Spleen (tissue), 11 donors: ENCODE results near the gene SLIT3. TPM values are rescaled to one million over a fixed set of nuclear protein-coding genes. Genes with fewer than 3 reads are reported as not detected.

Experiments
- DNase-seq: peaks from one replicate; pipeline ENCODE4 v3.0.0-alpha.2; 2020
- H3K27ac ChIP-seq, 8 donors: fragments of 200-600 bp; sonication (generic) in 7 of 8; 1 replicate in 4 of 8; 2 replicates in 4 of 8; pipeline versions ENCODE4 v1.5.0 to v1.8.0; 2016 to 2021; ENCODE audit warnings: inconsistent platforms in 4 of 8, mild to moderate bottlenecking in 4 of 8, moderate library complexity in 1 of 8
- H3K27me3 ChIP-seq, 7 donors: fragments of 200-600 bp; sonication (generic) in 6 of 7; replicated peaks in 1 of 7; 1 replicate in 4 of 7; 2 replicates in 3 of 7; pipeline versions ENCODE4 v1.5.0 to v1.8.0; 2016 to 2021; ENCODE audit warnings: inconsistent platforms in 3 of 7, mild to moderate bottlenecking in 1 of 7
- H3K36me3 ChIP-seq, 6 donors: fragments of 200-600 bp; sonication (generic) in 5 of 6; 1 replicate in 4 of 6; 2 replicates in 2 of 6; pipeline versions ENCODE4 v1.5.0 to v1.8.0; 2016 to 2021; ENCODE audit warnings: inconsistent platforms in 2 of 6
- H3K4me1 ChIP-seq, 6 donors: fragments of 200-600 bp; sonication (generic) in 5 of 6; 1 replicate in 3 of 6; 2 replicates in 3 of 6; pipeline versions ENCODE4 v1.5.0 to v1.8.0; 2016 to 2021; ENCODE audit warnings: inconsistent platforms in 3 of 6
- H3K4me3 ChIP-seq, 8 donors: fragments of 200-600 bp; sonication (generic) in 7 of 8; 1 replicate in 4 of 8; 2 replicates in 4 of 8; pipeline versions ENCODE4 v1.5.0 to v1.8.0; 2016 to 2021; ENCODE audit warnings: inconsistent platforms in 4 of 8, mild to moderate bottlenecking in 4 of 8, moderate library complexity in 2 of 8
- H3K9me3 ChIP-seq, 8 donors: fragments of 200-600 bp; sonication (generic) in 7 of 8; 1 replicate in 4 of 8; 2 replicates in 4 of 8; pipeline versions ENCODE4 v1.5.0 to v1.8.0; 2016 to 2021; ENCODE audit warnings: inconsistent platforms in 4 of 8
- CTCF ChIP-seq, 11 experiments: fragments of 200-600 bp in 7 of 11; fragments of 450-650 bp in 4 of 11; sonication (generic) in 4 of 11; IDR thresholded peaks in 8 of 11; conservative IDR thresholded peaks in 3 of 11; 1 replicate in 7 of 11; 2 replicates in 4 of 11; pipeline versions ENCODE4 v1.4.0 to v1.8.0; 2016 to 2021; ENCODE audit warnings: antibody characterized with exemption in 11 of 11, inconsistent platforms in 4 of 11, mild to moderate bottlenecking in 1 of 11
- POLR2A ChIP-seq, 3 donors: fragments of 450-650 bp; IDR thresholded peaks; one replicate each; pipeline ENCODE4 v1.5.1; 2017; ENCODE audit warnings: antibody characterized with exemption in 3 of 3, mild to moderate bottlenecking in 1 of 3
- POLR2AphosphoS5 ChIP-seq, 3 donors: sonication (generic); formaldehyde crosslinking; IDR thresholded peaks; one replicate each; pipeline ENCODE4 v1.5.1; 2017; ENCODE audit warnings: antibody characterized with exemption in 3 of 3
- WGBS, 5 donors: extraction: QIAGEN DNeasy Blood & Tissue Kit in 3 of 5; methylation state at CpG; one replicate each; pipeline versions ENCODE4 v1.1.5 to v1.1.7; 2013 to 2018; 5-methylcytosine and 5-hydroxymethylcytosine counted together
- intact Hi-C: fragments of 100-400 bp; cut with DNase I; formaldehyde crosslinking; loops from one replicate; pipeline ENCODE4 v1.15.0; 2023; ENCODE audit warnings: low total_unique reads
- polyA plus RNA-seq, 3 donors: library from polyadenylated mRNA; stranded (reverse); fragments of 200-250 nt; gene quantifications; one replicate each; pipeline ENCODE4 v1.2.1, GENCODE V29; 2013
- total RNA-seq, 7 donors: library from RNA; depleted of rRNA in 3 of 7; stranded (reverse); fragments of >200 nt in 3 of 7; fragmentation: NEBNext Ultra II Directional in 4 of 7; extraction: Animal tissue kit (Norgen Biotek cat#: 25700) in 4 of 7; gene quantifications; one replicate each; pipeline versions ENCODE4 v1.1.0 to v1.2.1, GENCODE V29; 2016 to 2021
- donor health status: healthy with polysubstance abuse.
- donor health status: DM: no; HTN: no; CAD: no; lungs with moderate emphysema.
- donor health status: DM: no; HTN: no; CAD: no.
- donor health status: Bipolar disorder and iron deficiency.
- donor health status: healthy.
- donor health status: DM: no; HTN: no; CAD: no.
- donor health status: DM: yes; HTN: yes; CAD: no.

The SLIT3 gene
- total and polyA plus RNA-seq, 10 donors = 0.33 to 54.0 (median 13.2) TPM

- intact Hi-C loops = loop anchor here (5.0 to 10.0 kb wide), 2 partner anchors 623 to 905 kb away; partner anchors contain the start of genes SLIT3 and SPDL1
Observed at GRCh38 chr5:168679515-168679920, 621.4 kb downstream of the SLIT3 start.

GRCh38 chr5:168676501-168676900, 624.4 kb downstream of the SLIT3 start:
- DNase-seq = no peak
- Histone ChIP-seq H3K36me3 (no peaks in the 10 kb centered on the region), H3K27ac (no peak overlapping the region), H3K4me3 (no peak overlapping the region), H3K9me3 (no peaks in the 10 kb centered on the region), H3K4me1 (peaks cover 13 to 26% (median 23%) of the 10 kb centered on the region in 6 donors), H3K27me3 (no peaks in the 10 kb centered on the region)
- WGBS, 5 donors = 43 to 79% (median 73%) methylated on average over 3 to 4 of the region's 4 CpGs
- intact Hi-C loops = loop anchor here (5.0 to 10.0 kb wide), 2 partner anchors 626 to 908 kb away; partner anchors contain the start of genes SLIT3 and SPDL1
- no peak for TF ChIP-seq CTCF (IDR thresholded peaks at IDR 0.05 in 8 of 11, conservative IDR thresholded peaks at IDR 0.05 in 3 of 11)
- TF ChIP-seq POLR2A (IDR thresholded peaks at IDR 0.05) = no peak
- TF ChIP-seq POLR2AphosphoS5 (IDR thresholded peaks at IDR 0.05) = no peak

More at GRCh38 chr5:168679515-168679920, 621.4 kb downstream of the SLIT3 start:
- no peak overlapping the region for H3K4me3 ChIP-seq
- peak; percentile 79 for DNase-seq
- WGBS, 5 donors = 7 to 15% (median 14%) methylated on average over 8 to 9 of the region's 9 CpGs
- peaks cover 13 to 47% (median 32%) of the 10 kb centered on the region in 6 donors for H3K4me1 ChIP-seq
- no peaks in the 10 kb centered on the region for H3K9me3 ChIP-seq
- TF ChIP-seq CTCF (IDR thresholded peaks at IDR 0.05 in 8 of 11, conservative IDR thresholded peaks at IDR 0.05 in 3 of 11) (peak; percentile 39 to 89 (median 78)), POLR2A (IDR thresholded peaks at IDR 0.05) (no peak)
- no peaks in the 10 kb centered on the region for H3K27me3 ChIP-seq
- no peak overlapping the region for H3K27ac ChIP-seq
- no peaks in the 10 kb centered on the region for H3K36me3 ChIP-seq

- H3K4me1 ChIP-seq = peaks cover 8 to 21% (median 18%) of the 10 kb centered on the region in 6 donors
- 81 to 96% (median 83%) methylated on average over 2 of the region's 2 CpGs for WGBS, 5 donors
- no peak overlapping the region for H3K4me3 ChIP-seq
- H3K27ac ChIP-seq = no peak overlapping the region
- H3K36me3 ChIP-seq = peaks cover 0 to 4% (median 0%) of the 10 kb centered on the region in 6 donors
- H3K27me3 ChIP-seq = no peaks in the 10 kb centered on the region
- TF ChIP-seq CTCF (IDR thresholded peaks at IDR 0.05 in 8 of 11, conservative IDR thresholded peaks at IDR 0.05 in 3 of 11) (no peak), POLR2A (IDR thresholded peaks at IDR 0.05) (no peak), POLR2AphosphoS5 (IDR thresholded peaks at IDR 0.05) (no peak)
- intact Hi-C loops = loop anchor here (5.0 to 10.0 kb wide), 2 partner anchors 626 to 909 kb away; partner anchors contain the start of genes SLIT3 and SPDL1
- DNase-seq = peak; percentile 1
- no peaks in the 10 kb centered on the region for H3K9me3 ChIP-seq
Observed at GRCh38 chr5:168675883-168676408, 625.0 kb downstream of the SLIT3 start.

GRCh38 chr5:168674893-168675482, 626.0 kb downstream of the SLIT3 start:
- Histone ChIP-seq H3K9me3 (no peaks in the 10 kb centered on the region), H3K4me1 (peaks cover 2 to 11% (median 8%) of the 10 kb centered on the region in 6 donors), H3K27ac (no peak overlapping the region), H3K4me3 (no peak overlapping the region), H3K36me3 (peaks cover 0 to 8% (median 0%) of the 10 kb centered on the region in 6 donors), H3K27me3 (no peaks in the 10 kb centered on the region)
- no peak for TF ChIP-seq POLR2AphosphoS5 (IDR thresholded peaks at IDR 0.05)
- no peak for TF ChIP-seq CTCF (IDR thresholded peaks at IDR 0.05 in 8 of 11, conservative IDR thresholded peaks at IDR 0.05 in 3 of 11)
- TF ChIP-seq POLR2A (IDR thresholded peaks at IDR 0.05) = no peak
- WGBS, 5 donors = 81 to 89% (median 86%) methylated on average over 5 of the region's 5 CpGs
- intact Hi-C loops = loop anchor here (5.0 to 10.0 kb wide), 2 partner anchors 627 to 910 kb away; partner anchors contain the start of genes SLIT3 and SPDL1
- DNase-seq = peak; percentile 61
